IMR-90 (cell line): Measurements from ENCODE around the gene RGS3. TPM values are rescaled to one million over a fixed set of nuclear protein-coding genes. Genes with fewer than 3 reads are reported as not detected.

Experiments used
- ATAC-seq: fragments of 200-7000 bp; cut with Tn5 transposase; 2 replicates; pipeline ENCODE4 v1.9.1; 2020; ENCODE audit warnings: low read depth, mild to moderate bottlenecking, moderate library complexity
- BruUV-seq: library from RNA; stranded (reverse); fragments of 400-500 nt; replicated peaks from 2 replicates; lab custom pipeline; 2021; lab: Mats Ljungman, UMichigan
- CTCF ChIA-PET: fragments of 300-600 bp; formaldehyde crosslinking; extraction: SDS; loops from one replicate; lab custom pipeline; 2021; ENCODE audit warnings: antibody characterized with exemption; lab: Yijun Ruan, JAX
- POLR2A ChIA-PET: fragments of 300-600 bp; sonication (Branson Sonifier 250); formaldehyde crosslinking; loops from one replicate; lab custom pipeline; 2022; ENCODE audit warnings: antibody characterized with exemption; ENCODE audit not compliant: unreplicated experiment; lab: Charles Lee
- DNase-seq: peaks from one replicate; pipeline ENCODE4 v3.0.0; 2013
- H2AFZ ChIP-seq: replicated peaks from 2 replicates; pipeline ENCODE3; 2013; ENCODE audit warnings: low read length, mild to moderate bottlenecking; ENCODE audit not compliant: poor library complexity
- H2AK5ac ChIP-seq: 2 replicates; pipeline ENCODE4 v1.6.1; 2013; ENCODE audit warnings: low read depth, low read length, inconsistent platforms
- H2AK9ac ChIP-seq: replicated peaks from 2 replicates; pipeline ENCODE3; 2013; ENCODE audit warnings: mild to moderate bottlenecking, low read depth, low read length, moderate library complexity; ENCODE audit not compliant: poor library complexity
- H2BK120ac ChIP-seq: 2 replicates; pipeline ENCODE4 v1.6.1; 2013; ENCODE audit warnings: low read depth, low read length, inconsistent platforms
- H2BK15ac ChIP-seq: 3 replicates; pipeline ENCODE4 v1.6.1; 2013; ENCODE audit warnings: low read depth, low read length, inconsistent platforms
- H2BK20ac ChIP-seq: 2 replicates; pipeline ENCODE4 v1.6.1; 2013; ENCODE audit warnings: low read depth, mild to moderate bottlenecking, inconsistent platforms, low read length, moderate library complexity
- H2BK5ac ChIP-seq: 2 replicates; pipeline ENCODE4 v1.6.1; 2013; ENCODE audit warnings: mild to moderate bottlenecking, low read depth, low read length, inconsistent platforms; ENCODE audit not compliant: poor library complexity, severe bottlenecking
- H3K14ac ChIP-seq: replicated peaks from 2 replicates; pipeline ENCODE4 v1.6.1; 2013; ENCODE audit warnings: low read depth, low read length, inconsistent platforms
- H3K18ac ChIP-seq: 2 replicates; pipeline ENCODE4 v1.6.1; 2013; ENCODE audit warnings: low read depth, low read length, control low read depth
- H3K23ac ChIP-seq: 2 replicates; pipeline ENCODE4 v1.6.1; 2013; ENCODE audit warnings: low read depth, low read length, inconsistent platforms
- H3K27ac ChIP-seq: 2 replicates; pipeline ENCODE4 v1.5.1; 2013; ENCODE audit warnings: mild to moderate bottlenecking, control low read depth, low read length; ENCODE audit not compliant: insufficient read depth
- H3K27me3 ChIP-seq: 2 replicates; pipeline ENCODE4 v1.6.1; 2013; ENCODE audit warnings: low read length; ENCODE audit not compliant: control insufficient read depth, insufficient read depth
- H3K36me3 ChIP-seq: 2 replicates; pipeline ENCODE4 v1.6.1; 2013; ENCODE audit warnings: low read length, mixed read lengths; ENCODE audit not compliant: control insufficient read depth, insufficient read depth
- H3K4ac ChIP-seq: 2 replicates; pipeline ENCODE4 v1.6.1; 2013; ENCODE audit warnings: low read depth, low read length, inconsistent platforms
- H3K4me1 ChIP-seq: 2 replicates; pipeline ENCODE4 v1.6.1; 2013; ENCODE audit warnings: low read length, mixed read lengths; ENCODE audit not compliant: control insufficient read depth, insufficient read depth
- H3K4me2 ChIP-seq: 2 replicates; pipeline ENCODE4 v1.6.1; 2013; ENCODE audit warnings: low read depth, mild to moderate bottlenecking, control low read depth, low read length, moderate library complexity
- H3K4me3 ChIP-seq: 2 replicates; pipeline ENCODE4 v1.5.1; 2013; ENCODE audit warnings: low read depth, mild to moderate bottlenecking, control low read depth, low read length, moderate library complexity; ENCODE audit not compliant: insufficient read depth
- H3K56ac ChIP-seq: 2 replicates; pipeline ENCODE4 v1.6.1; 2013; ENCODE audit warnings: low read length, inconsistent platforms; ENCODE audit not compliant: insufficient read depth; ENCODE audit errors: extremely low read depth
- H3K79me1 ChIP-seq, 2 experiments: 2 replicates each; pipeline ENCODE4 v1.6.1; 2013; ENCODE audit warnings: low read length in 2 of 2, inconsistent platforms in 1 of 2, low read depth in 1 of 2
- H3K9ac ChIP-seq: 2 replicates; pipeline ENCODE4 v1.6.1; 2013; ENCODE audit warnings: low read depth, low read length, control low read depth
- H3K9me1 ChIP-seq: 2 replicates; pipeline ENCODE4 v1.6.1; 2013; ENCODE audit warnings: low read length, inconsistent platforms; ENCODE audit not compliant: insufficient read depth
- H3K9me3 ChIP-seq: 2 replicates; pipeline ENCODE4 v1.6.1; 2013; ENCODE audit warnings: low read length; ENCODE audit not compliant: control insufficient read depth, insufficient read depth
- H4K20me1 ChIP-seq: 2 replicates; pipeline ENCODE4 v1.6.1; 2013; ENCODE audit warnings: low read length, inconsistent platforms; ENCODE audit not compliant: insufficient read depth
- H4K5ac ChIP-seq: 2 replicates; pipeline ENCODE4 v1.6.1; 2013; ENCODE audit warnings: mild to moderate bottlenecking, low read depth, low read length, control low read depth
- H4K8ac ChIP-seq, 2 experiments: 2 replicates each; pipeline ENCODE4 v1.6.1; 2013; ENCODE audit warnings: low read depth in 2 of 2, low read length in 2 of 2, control low read depth in 1 of 2, inconsistent platforms in 1 of 2
- H4K91ac ChIP-seq: 2 replicates; pipeline ENCODE4 v1.6.1; 2013; ENCODE audit warnings: low read depth, low read length, inconsistent platforms; ENCODE audit not compliant: insufficient read depth
- BHLHE40 ChIP-seq: fragments of 150-350 bp; IDR thresholded peaks from 2 replicates; pipeline ENCODE4 v1.6.1; 2016; ENCODE audit warnings: mild to moderate bottlenecking, low read depth, low read length
- CEBPB ChIP-seq: IDR thresholded peaks from 2 replicates; pipeline ENCODE4 v1.6.1; 2012; ENCODE audit warnings: low read depth, low read length, improper control_type of control experiment
- CHD1 ChIP-seq: IDR thresholded peaks from 2 replicates; pipeline ENCODE4 v1.6.1; 2012; ENCODE audit warnings: low read depth, low read length, improper control_type of control experiment
- CTCF ChIP-seq: conservative IDR thresholded peaks from 2 replicates; pipeline ENCODE4 v1.5.1; 2012; ENCODE audit warnings: mild to moderate bottlenecking, low read depth, low read length, improper control_type of control experiment
- FOS ChIP-seq: fragments of 150-350 bp; IDR thresholded peaks from 2 replicates; pipeline ENCODE4 v1.6.1; 2016; ENCODE audit warnings: low read depth, low read length
- MAFK ChIP-seq: IDR thresholded peaks from 2 replicates; pipeline ENCODE4 v1.6.1; 2012; ENCODE audit warnings: low read depth, low read length, improper control_type of control experiment
- MAZ ChIP-seq: IDR thresholded peaks from 2 replicates; pipeline ENCODE4 v1.6.1; 2012; ENCODE audit warnings: low read depth, mild to moderate bottlenecking, low read length, improper control_type of control experiment, moderate library complexity, borderline replicate concordance
- MXI1 ChIP-seq: IDR thresholded peaks from 2 replicates; pipeline ENCODE4 v1.6.1; 2012; ENCODE audit warnings: low read depth, mild to moderate bottlenecking, low read length, moderate library complexity, borderline replicate concordance
- NFE2L2 ChIP-seq: fragments of 150-350 bp; IDR thresholded peaks from 2 replicates; pipeline ENCODE4 v1.6.1; 2016; ENCODE audit warnings: low read depth, mild to moderate bottlenecking, low read length
- POLR2A ChIP-seq: IDR thresholded peaks from 2 replicates; pipeline ENCODE4 v1.6.1; 2012; ENCODE audit warnings: mild to moderate bottlenecking, low read depth, low read length
- RAD21 ChIP-seq: IDR thresholded peaks from 2 replicates; pipeline ENCODE4 v1.6.1; 2012; ENCODE audit warnings: low read length, improper control_type of control experiment
- RCOR1 ChIP-seq: IDR thresholded peaks from 2 replicates; pipeline ENCODE4 v1.6.1; 2012; ENCODE audit warnings: mild to moderate bottlenecking, low read length, improper control_type of control experiment; ENCODE audit not compliant: insufficient replicate concordance
- RFX5 ChIP-seq: IDR thresholded peaks from 2 replicates; pipeline ENCODE4 v1.8.0; 2012; ENCODE audit warnings: low read depth, mild to moderate bottlenecking, low read length, moderate library complexity
- SMC3 ChIP-seq: fragments of 150-350 bp; IDR thresholded peaks from 2 replicates; pipeline ENCODE4 v1.6.1; 2016; ENCODE audit warnings: low read depth, mild to moderate bottlenecking, antibody characterized with exemption, low read length, moderate library complexity
- WGBS, 2 experiments: methylation state at CpG; one replicate each; pipeline versions ENCODE4 v1.1.5 to v1.1.7; 2013; ENCODE audit warnings: missing lambda C conversion rate in 2 of 2; ENCODE audit not compliant: insufficient read length in 1 of 2; ENCODE audit errors: extremely low coverage in 2 of 2; 5-methylcytosine and 5-hydroxymethylcytosine counted together
- dilution Hi-C: fragments of 300-500 bp; cut with HindIII; formaldehyde crosslinking; loops from one replicate; pipeline ENCODE4 v1.14.3; 2018; ENCODE audit warnings: low sequenced_read_pairs; ENCODE audit not compliant: unreplicated experiment
- in situ Hi-C: fragments of 300-500 bp; cut with MboI; formaldehyde crosslinking; loops from 3 replicates; pipeline ENCODE4 v1.14.3; 2019; ENCODE audit warnings: low sequenced_read_pairs, inconsistent platforms, mixed read lengths
- intact Hi-C: fragments of 100-400 bp; cut with micrococcal nuclease; formaldehyde crosslinking; loops from 2 replicates; pipeline ENCODE4 v1.10.0; 2022
- polyA plus RNA-seq, 3 experiments: library from polyadenylated mRNA; depleted of rRNA; stranded (reverse); fragments of >200 nt; gene quantifications; 2 replicates each; pipeline ENCODE4 v1.2.3, GENCODE V29; 2012; ENCODE audit warnings: low replicate concordance in 1 of 3
- total RNA-seq: library from RNA; depleted of rRNA; stranded (reverse); fragments of >200 nt; gene quantifications from 2 replicates; pipeline ENCODE4 v1.2.3, GENCODE V29; 2012
- TF ChIP-seq, protein P1 (sequence below): fragments of 150-350 bp; IDR thresholded peaks from 2 replicates; pipeline ENCODE4 v1.6.1; 2016; ENCODE audit warnings: low read depth, mild to moderate bottlenecking, low read length, moderate library complexity, borderline replicate concordance

Gene RGS3
- total and polyA plus RNA-seq, 2 of the 4 experiments (the other 2 are of a cell fraction) = 51.8 to 65.6 TPM

DNA sequence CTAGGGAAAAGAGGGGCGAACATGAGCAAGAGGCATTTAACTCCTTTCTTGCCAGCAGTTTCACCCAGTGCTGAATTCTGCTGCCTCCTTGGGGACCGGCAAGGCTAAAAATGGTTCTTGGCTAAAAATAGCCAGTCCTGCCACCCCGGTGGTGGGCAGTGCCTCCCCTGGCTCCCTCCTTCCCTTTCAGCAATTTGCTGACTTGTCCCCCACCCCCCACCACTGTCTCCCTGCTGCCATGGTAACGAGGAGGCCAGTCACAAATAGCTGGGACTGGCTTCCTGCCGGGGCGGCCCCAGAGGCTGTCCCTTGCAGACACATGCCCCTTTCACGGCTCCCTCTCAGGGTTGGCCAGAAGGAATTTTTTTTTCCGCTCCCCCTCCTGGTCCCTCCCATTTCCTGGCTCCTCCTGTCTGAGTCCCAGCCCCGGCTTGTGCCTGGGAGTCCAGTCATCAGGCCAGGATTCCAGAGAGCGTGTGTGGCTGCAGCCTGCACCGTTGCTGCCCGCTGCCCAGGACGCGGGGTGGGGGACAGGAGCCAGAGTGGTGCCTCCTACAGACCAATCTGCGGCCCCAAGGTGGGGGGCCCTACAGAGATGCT is 130.3 kb downstream of the RGS3 start:
- Histone ChIP-seq H2AK9ac (peak overlapping the region; percentile 97), H3K27me3 (no peaks in the 10 kb centered on the region), H2BK15ac (peak overlapping the region; percentile 53; the same call in 1 of the 3 replicates), H3K4ac (peak overlapping the region; percentile 97), H4K5ac (no peak overlapping the region), H2BK5ac (peak overlapping the region; percentile 81), H3K18ac (peak overlapping the region; percentile 13; the same call in 1 of the 2 replicates), H2BK120ac (peak overlapping the region; percentile 52; the same call in 1 of the 2 replicates), H4K8ac (peak overlapping the region in 1 of 2 experiments; percentile 88; a peak in 1 of 4 replicates), H3K9me1 (peaks cover 28% of the 10 kb centered on the region), H3K14ac (peak overlapping the region; percentile 96), H3K56ac (peak overlapping the region; percentile 77; the same call in 1 of the 2 replicates), H3K27ac (peak overlapping the region; percentile 96), H3K4me2 (peak overlapping the region; percentile 96), H3K79me1 (peaks cover 0 to 41% of the 10 kb centered on the region in 2 experiments; a peak in 2 of 4 replicates), H4K91ac (peak overlapping the region; percentile 92), H4K20me1 (peaks cover 35% of the 10 kb centered on the region), H3K9ac (peak overlapping the region; percentile 91), H3K4me1 (peaks cover 22% of the 10 kb centered on the region), H3K4me3 (peak overlapping the region; percentile 64), H2AK5ac (peak overlapping the region; percentile 93), H3K9me3 (no peaks in the 10 kb centered on the region), H2AFZ (peak overlapping the region; percentile 72), H2BK20ac (no peak overlapping the region; the same call in 1 of the 2 replicates), H3K36me3 (peaks cover 26% of the 10 kb centered on the region), H3K23ac (peak overlapping the region; percentile 97)
- WGBS, 2 experiments = 0% methylated on average over 2 of the region's 15 CpGs; no CpG with 5 or more reads in 1 of the 2 experiments
- dilution Hi-C loops (no loop called here), intact Hi-C loops (loop anchor here (2.0 to 5.0 kb wide), 3 partner anchors 27 to 321 kb away; partner anchors contain the start of gene ALAD), in situ Hi-C loops (loop anchor here (5.0 kb wide), 1 partner anchor 64 kb away; no protein-coding TSS in a partner anchor)
- ChIA-PET CTCF (interaction anchor here (2.5 to 5.7 kb wide), 2 partner anchors 62 kb away, joined by 25 to 132 read pairs; no protein-coding TSS in a partner anchor), POLR2A (interaction anchor here (0.6 to 2.2 kb wide), 4 partner anchors 9 to 140 kb away, joined by 5 to 10 read pairs (median 8); no protein-coding TSS in a partner anchor)
- no TSS peak for BruUV-seq
- ATAC-seq (peak; percentile 94), DNase-seq (peak; percentile 98)
- TF ChIP-seq RFX5 (no peak), MAZ (peak; percentile 58; the same call in 1 of the 2 replicates), MXI1 (peak; percentile 93), SMC3 (no peak), POLR2A (peak; percentile 99), FOS (peak; percentile 42), MAFK (peak; percentile 83), RAD21 (peak; percentile 29; the same call in 1 of the 2 replicates), CTCF (0 out of 2 replicates have a peak, but pooled peaks have one; percentile 0), CEBPB (no peak), BHLHE40 (peak; percentile 64), RCOR1 (no peak), CHD1 (no peak), NFE2L2 (peak; percentile 60; the same call in 1 of the 2 replicates)
- TF ChIP-seq, protein P1, sequence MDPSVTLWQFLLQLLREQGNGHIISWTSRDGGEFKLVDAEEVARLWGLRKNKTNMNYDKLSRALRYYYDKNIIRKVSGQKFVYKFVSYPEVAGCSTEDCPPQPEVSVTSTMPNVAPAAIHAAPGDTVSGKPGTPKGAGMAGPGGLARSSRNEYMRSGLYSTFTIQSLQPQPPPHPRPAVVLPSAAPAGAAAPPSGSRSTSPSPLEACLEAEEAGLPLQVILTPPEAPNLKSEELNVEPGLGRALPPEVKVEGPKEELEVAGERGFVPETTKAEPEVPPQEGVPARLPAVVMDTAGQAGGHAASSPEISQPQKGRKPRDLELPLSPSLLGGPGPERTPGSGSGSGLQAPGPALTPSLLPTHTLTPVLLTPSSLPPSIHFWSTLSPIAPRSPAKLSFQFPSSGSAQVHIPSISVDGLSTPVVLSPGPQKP = no peak
